Measurements from ENCODE around the gene ZNF804B.

ZNF804B gene

GRCh38 chr7:88942815-88943501 is 183.5 kb downstream of the ZNF804B start:
- DNase-seq = no peak
- no peaks in the 10 kb centered on the region for H3K9me3 ChIP-seq (ENCODE audit: severe bottlenecking)
- no peak overlapping the region for H3K27ac ChIP-seq
- H3K4me3 ChIP-seq (ENCODE audit: low read depth, low read length) = no peak overlapping the region
- TF ChIP-seq CTCF (IDR thresholded peaks at IDR 0.05; ENCODE audit: low read depth, low read length) = no peak
- H3K36me3 ChIP-seq = no peaks in the 10 kb centered on the region
- no peaks in the 10 kb centered on the region for H3K27me3 ChIP-seq (ENCODE audit: insufficient read depth, low read depth, severe bottlenecking)

DNA sequence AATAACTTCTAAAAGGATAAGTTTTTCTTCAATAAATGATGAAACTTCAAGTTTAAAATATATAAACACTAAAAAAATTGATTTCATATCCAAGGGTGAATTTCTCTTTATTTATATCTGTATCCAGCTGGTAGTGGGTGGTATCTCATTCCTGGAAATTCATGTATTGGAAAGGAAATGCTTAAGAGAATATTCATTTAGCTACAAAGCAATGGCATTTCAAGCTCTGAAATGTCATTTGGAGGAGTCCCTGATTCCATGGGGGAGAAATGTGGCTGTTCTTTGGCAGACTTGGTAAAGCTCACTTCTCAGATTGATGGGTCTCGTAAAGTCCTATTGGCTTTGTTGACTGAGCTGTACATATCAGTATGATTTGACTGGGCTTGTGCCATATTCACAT is 192.3 kb downstream of the ZNF804B start:
- H3K4me3 ChIP-seq (ENCODE audit: low read depth, low read length) = no peak overlapping the region
- no peaks in the 10 kb centered on the region for H3K27me3 ChIP-seq (ENCODE audit: insufficient read depth, low read depth, severe bottlenecking)
- no peak overlapping the region for H3K27ac ChIP-seq

GRCh38 chr7:88964418-88964817 is 204.9 kb downstream of the ZNF804B start:
- DNase-seq = no peak
- Histone ChIP-seq H3K4me3 (ENCODE audit: low read depth, low read length) (no peak overlapping the region), H3K36me3 (no peaks in the 10 kb centered on the region), H3K27ac (no peak overlapping the region), H3K9me3 (ENCODE audit: severe bottlenecking) (no peaks in the 10 kb centered on the region), H3K27me3 (ENCODE audit: insufficient read depth, low read depth, severe bottlenecking) (no peaks in the 10 kb centered on the region)
- TF ChIP-seq CTCF (IDR thresholded peaks at IDR 0.05; ENCODE audit: low read depth, low read length) = no peak

More for the DNA sequence above, 192.3 kb downstream of the ZNF804B start:
- Histone ChIP-seq H3K36me3 (no peaks in the 10 kb centered on the region), H3K9me3 (ENCODE audit: severe bottlenecking) (no peaks in the 10 kb centered on the region)
- no peak for TF ChIP-seq CTCF (IDR thresholded peaks at IDR 0.05; ENCODE audit: low read depth, low read length)
- no peak for DNase-seq

GRCh38 chr7:88965371-88965770 is 205.9 kb downstream of the ZNF804B start:
- TF ChIP-seq CTCF (IDR thresholded peaks at IDR 0.05; ENCODE audit: low read depth, low read length) = no peak
- DNase-seq = no peak
- H3K27me3 ChIP-seq (ENCODE audit: insufficient read depth, low read depth, severe bottlenecking) = no peaks in the 10 kb centered on the region
- H3K9me3 ChIP-seq (ENCODE audit: severe bottlenecking) = no peaks in the 10 kb centered on the region
- no peak overlapping the region for H3K4me3 ChIP-seq (ENCODE audit: low read depth, low read length)
- H3K36me3 ChIP-seq = no peaks in the 10 kb centered on the region
- H3K27ac ChIP-seq = no peak overlapping the region

GRCh38 chr7:88967432-88967831 is 207.9 kb downstream of the ZNF804B start:
- no peak overlapping the region for H3K27ac ChIP-seq
- DNase-seq = no peak
- H3K4me3 ChIP-seq (ENCODE audit: low read depth, low read length) = no peak overlapping the region
- no peaks in the 10 kb centered on the region for H3K36me3 ChIP-seq
- no peaks in the 10 kb centered on the region for H3K27me3 ChIP-seq (ENCODE audit: insufficient read depth, low read depth, severe bottlenecking)
- H3K9me3 ChIP-seq (ENCODE audit: severe bottlenecking) = no peaks in the 10 kb centered on the region
- TF ChIP-seq CTCF (IDR thresholded peaks at IDR 0.05; ENCODE audit: low read depth, low read length) = no peak

DNA sequence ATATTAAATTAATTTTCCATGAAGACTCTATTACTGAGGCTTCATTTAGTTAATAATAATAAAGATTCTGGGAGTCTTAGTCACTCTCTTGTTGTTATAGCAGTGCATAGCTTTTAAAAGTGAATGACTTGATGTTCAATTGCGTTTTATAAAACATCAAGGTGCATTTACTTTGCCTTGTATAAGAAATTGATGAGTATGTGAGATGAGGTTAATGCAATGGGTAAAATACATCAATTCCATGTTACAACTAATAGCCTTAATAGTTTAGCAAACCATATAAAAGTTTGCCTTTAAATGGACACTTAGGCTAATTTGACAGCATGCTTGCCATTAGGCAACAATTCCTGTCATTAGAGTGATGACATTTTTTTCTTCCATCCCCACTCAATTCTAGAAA is 209.7 kb downstream of the ZNF804B start:
- H3K27ac ChIP-seq = no peak overlapping the region
- no peak for DNase-seq
- H3K27me3 ChIP-seq (ENCODE audit: insufficient read depth, low read depth, severe bottlenecking) = no peaks in the 10 kb centered on the region
- TF ChIP-seq CTCF (IDR thresholded peaks at IDR 0.05; ENCODE audit: low read depth, low read length) = no peak
- no peak overlapping the region for H3K4me3 ChIP-seq (ENCODE audit: low read depth, low read length)
- no peaks in the 10 kb centered on the region for H3K36me3 ChIP-seq
- H3K9me3 ChIP-seq (ENCODE audit: severe bottlenecking) = no peaks in the 10 kb centered on the region
